Fibroblast of gingiva (primary cell): ENCODE results near the gene SGMS2.
A peak's percentile ranks its signal among the peaks of the same experiment; 100 is the strongest.
"Not testable (repeated sequence)": the region's sequence is repeated elsewhere in the genome, so short reads cannot be mapped to it uniquely, and the experiment has no call there.

Experiments
- DNase-seq: peaks from one replicate; pipeline ENCODE4 v3.0.0-alpha.2; 2011; ENCODE audit warnings: low read depth

The SGMS2 gene

GRCh38 chr4:107866726-107867125 is 42.0 kb downstream of the SGMS2 start:
- no peak for DNase-seq

DNA sequence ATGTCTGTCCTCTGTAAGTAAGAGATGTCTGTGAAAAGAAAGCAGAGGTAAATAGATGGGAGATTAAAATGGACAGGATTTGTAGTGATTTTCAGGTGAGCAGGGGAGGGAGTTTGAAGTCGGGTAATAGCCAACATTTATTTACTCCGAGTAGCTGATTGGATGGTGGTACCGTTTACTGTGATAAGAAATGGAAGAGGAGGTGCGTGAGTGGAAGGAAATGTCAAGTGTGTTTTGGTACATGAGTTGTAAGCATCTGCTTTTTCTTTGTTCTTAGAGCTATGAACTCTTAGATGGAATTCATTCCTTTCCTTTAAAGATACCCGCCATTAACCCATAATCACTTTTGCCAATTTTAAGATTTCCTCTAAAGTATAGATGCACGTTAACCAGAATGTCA is 45.5 kb downstream of the SGMS2 start:
- no peak for DNase-seq

DNA sequence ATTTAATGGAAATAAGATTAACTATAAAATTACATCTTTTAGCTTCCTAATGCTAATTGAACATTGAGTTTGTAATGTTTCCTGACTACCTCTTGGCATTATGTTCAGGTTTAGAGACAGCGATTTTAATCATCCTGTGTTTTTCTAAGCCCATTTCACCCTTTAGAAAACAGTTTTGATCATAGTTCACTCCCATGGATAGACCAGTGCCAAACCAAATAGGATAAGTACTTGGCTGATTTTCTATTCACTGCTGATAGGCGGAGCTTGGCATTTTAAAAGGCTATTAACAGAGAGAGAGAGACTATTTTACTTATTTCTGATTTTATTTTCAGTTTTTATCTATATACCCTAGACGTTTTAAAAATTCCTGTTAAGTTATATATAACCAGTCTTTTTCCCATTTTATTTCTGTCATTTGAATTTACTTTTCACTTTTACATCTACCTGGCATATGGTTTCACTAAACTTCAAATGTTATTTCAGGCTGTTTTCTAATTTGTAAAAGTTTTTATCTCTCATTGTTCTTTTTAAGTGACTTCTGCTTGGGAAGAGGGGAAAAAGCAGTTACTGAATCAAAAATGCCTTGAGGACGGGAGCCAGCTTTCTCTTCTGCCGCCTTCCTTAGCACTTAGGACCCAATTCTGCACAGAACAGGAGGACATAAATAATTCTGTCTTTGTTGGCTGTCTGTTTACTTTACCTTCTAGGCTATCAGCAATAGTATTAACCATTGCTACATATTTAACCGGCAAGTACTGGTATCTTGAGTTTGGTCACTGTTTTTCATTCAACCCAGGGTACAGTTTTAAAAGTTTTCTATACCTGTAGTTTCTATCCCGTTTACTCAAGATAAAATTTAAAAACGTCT is 46.4 kb downstream of the SGMS2 start:
- no peak for DNase-seq

GRCh38 chr4:107874024-107874423 is 49.3 kb downstream of the SGMS2 start:
- DNase-seq, result no peak

- DNase-seq, result no peak
Measured at GRCh38 chr4:107876099-107876498, 51.4 kb downstream of the SGMS2 start.

DNA sequence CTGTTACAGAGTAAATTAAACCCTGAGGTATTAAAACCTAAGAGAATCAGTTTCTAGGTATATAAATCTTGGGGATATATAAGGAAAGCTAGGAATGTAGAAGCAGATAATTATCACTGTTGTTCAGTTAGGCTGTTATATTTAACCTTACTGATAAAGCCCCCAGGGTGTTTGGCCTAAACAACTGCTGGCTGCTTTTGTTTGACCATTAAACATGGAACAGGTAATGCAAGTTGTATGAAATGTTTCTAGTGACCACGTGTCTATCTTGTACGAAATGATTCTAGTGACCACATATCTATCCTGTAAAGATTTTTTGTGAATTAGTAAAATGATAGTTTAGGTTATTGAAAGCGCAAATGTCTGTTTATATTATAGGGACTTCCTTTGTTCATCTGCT is 52.6 kb downstream of the SGMS2 start:
- DNase-seq, result no peak

GRCh38 chr4:107885865-107886264 is 61.1 kb downstream of the SGMS2 start:
- DNase-seq, result no peak

DNA sequence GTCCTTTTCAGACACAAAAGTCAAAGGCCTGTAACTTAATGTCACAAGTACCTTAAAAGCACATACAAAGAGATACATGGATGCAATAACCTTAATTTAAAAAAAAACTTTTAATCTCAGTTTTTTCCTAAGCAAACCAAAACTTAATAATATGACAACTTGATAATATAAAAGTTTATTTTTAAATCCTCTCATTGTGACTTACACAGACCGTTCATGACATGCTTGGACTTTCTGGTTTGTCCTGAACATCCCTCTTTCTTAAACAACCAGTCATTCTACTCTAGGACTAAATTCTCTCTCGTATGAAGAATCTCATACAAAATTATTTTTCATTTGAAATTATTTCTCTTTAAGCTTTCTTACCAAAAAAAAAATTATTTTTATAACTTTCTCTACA is 63.5 kb downstream of the SGMS2 start:
- DNase-seq, result no peak

DNA sequence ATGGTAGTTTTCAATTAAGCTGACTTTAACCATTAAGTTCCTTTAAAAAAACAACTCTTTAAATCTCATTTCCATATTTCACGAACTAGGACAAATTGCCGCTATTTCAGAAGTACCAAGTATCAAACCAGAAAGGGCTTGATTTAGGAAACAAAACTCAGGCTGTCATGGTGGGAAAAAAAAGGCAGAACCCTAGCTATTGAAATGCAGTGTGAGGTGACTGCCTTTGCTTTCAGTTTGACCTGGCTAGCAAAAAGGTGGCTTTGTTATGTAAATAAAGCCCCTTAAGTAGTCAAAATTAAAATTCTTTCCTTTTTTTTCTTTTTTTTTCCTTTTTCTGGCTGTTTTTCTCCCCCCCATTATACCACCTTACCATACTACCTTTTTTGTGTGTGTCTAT is 66.0 kb downstream of the SGMS2 start:
- no peak for DNase-seq

- DNase-seq, result no peak
Measured at GRCh38 chr4:107891299-107891698, 66.6 kb downstream of the SGMS2 start.

DNA sequence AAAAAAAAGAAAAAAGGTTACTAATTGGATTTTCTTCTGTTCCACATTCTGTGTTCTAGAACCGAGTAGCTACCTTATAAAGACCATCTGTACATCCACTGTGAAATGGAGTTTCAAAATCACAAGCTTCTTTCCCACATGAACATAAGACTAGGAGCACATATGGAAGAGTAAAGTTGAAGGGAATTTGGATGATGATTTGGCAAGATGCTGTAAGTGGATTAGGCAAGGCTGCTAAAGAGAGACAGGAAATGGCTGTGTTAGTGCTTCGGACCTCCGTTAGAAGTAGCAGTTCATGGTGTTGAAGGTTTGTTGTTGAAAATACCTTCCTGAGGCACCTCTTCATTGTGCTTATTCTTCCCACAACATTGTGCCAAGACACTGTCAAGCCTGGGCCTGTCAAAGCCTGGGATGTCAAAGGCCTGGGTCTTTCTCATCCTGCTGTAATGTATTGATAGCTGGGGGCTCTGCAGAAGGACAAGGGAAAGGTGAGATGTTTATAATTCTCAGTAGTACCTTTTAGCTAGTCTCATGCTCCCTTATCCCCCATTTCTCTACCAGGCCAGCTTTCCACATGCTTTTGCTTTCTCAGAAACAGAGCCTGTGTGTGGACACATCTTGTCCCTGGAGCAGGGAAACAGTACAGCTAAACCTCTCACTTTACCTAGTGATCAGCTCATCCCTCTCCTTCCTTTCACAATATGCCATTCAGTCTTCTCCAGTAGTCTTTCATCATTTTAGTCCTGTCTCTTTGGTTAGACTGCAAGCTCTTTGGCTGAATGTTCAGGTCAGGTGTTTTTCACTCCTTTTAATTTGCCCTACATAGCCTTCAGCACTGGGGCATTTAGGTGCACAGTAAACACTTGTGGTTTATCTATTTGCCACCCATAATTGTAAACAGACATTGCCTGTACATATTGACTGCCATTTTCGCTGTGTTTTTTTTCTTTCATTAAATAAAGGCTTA is 68.7 kb downstream of the SGMS2 start:
- peak; percentile 48 for DNase-seq

DNA sequence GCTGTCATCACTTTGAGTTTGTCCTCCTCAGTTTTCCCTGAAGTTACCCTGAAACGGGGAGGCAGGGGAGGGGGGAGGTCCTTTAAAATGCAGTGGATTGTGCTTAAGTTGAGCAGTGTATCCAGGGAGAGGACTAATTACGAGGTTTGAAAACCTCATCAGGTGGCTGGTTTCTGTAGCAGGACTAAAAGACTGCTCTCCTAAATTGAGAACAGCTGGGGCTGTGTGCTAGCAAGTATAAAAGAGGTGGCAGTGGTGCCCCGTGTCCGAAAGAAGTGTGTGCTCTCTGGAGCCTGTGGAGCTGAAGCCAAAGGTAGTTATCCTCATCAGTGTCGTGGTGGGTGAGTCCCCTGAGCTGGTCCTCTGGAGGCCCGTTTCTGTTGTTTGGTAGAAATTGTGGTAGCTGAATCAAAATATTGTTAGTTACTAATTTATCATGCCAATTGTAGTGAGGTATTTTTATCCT is 69.4 kb downstream of the SGMS2 start:
- DNase-seq, result no peak

- peak; percentile 86 for DNase-seq
Measured at GRCh38 chr4:107896158-107896645, 71.5 kb downstream of the SGMS2 start.

DNA sequence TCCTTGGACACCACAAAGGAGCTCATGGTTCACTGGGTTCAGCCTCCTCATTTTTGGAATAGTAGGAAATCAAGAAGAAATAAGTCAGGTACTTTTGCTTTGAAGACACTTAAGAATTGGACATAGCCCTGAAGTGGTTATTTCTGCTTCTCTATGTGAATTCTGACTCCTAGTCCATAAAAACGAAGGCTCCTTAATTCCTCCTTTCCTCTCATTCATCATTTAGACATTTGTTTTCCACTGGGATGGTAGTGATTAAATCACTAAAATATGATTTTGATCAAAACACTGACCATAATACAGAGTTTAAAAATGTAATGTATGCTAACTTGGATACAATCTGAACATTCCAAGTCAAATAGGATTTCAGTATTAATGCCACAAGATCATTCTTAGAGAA is 71.9 kb downstream of the SGMS2 start:
- no peak for DNase-seq

GRCh38 chr4:107897823-107898222 is 73.1 kb downstream of the SGMS2 start:
- DNase-seq, result no peak

DNA sequence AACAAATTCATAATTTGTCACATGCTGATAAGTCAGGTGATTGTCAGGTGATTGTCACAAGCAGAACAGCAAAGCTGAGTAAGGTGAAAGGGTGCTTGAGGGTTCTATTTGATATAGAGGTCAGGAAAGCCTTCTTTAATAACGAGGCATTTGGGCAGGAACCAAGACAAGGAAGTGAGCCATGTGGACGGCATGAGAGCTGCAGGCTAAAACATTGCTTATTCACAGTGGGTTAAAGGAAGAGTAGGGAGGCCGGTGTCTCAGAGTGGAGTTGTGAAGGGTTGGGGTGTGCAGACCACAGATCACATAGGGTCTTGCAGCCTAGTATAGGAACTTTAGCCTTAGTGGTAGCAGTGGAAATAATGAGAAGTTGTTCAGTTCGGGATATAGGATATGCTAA is 75.3 kb downstream of the SGMS2 start:
- DNase-seq, result no peak

DNA sequence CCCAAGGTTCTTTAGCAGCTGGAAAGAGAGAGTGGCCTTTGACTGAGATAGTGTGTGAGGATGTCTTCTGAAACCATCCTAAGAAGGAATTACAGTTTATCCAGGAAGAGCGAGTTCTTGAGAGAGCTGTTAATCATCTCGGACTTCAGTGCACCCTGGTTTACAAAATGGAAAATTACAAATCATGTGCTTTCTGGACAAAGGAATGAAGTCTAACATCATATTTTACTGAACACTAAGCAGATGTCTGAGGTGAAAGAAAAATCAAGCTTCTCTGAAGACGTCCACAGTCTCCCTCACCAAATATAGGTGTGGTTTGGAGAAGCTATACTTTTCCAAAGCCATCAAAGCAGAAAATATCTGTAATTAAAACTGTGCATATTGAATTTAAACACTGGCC is 75.8 kb downstream of the SGMS2 start:
- no peak for DNase-seq

GRCh38 chr4:107901213-107901934 is 76.6 kb downstream of the SGMS2 start:
- no peak for DNase-seq

GRCh38 chr4:107902715-107903114 is 78.0 kb downstream of the SGMS2 start:
- no peak for DNase-seq

DNA sequence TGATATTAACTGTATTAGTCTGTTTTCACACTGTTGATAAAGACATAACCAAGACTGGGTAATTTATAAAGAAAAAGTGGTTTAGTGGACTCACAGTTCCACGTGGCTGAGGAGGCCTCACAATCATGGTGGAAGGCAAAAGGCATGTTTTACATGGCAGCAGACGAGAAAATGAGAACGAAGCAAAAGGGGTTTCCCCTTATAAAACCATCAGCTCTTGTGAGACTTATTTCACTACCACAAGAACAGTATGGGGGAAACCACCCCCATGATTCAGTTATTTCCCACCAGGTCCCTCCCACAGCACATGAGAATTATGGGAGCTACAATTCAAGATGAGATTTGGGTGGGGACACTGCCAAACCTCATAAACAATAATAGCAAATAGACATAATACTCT is 80.3 kb downstream of the SGMS2 start:
- not testable (repeated sequence) for DNase-seq

GRCh38 chr4:107906458-107907100 is 81.8 kb downstream of the SGMS2 start:
- DNase-seq, result no peak
